Stomach smooth muscle (tissue), 2 donors: ENCODE results near the gene RASD2.

Experiments
- H3K27ac ChIP-seq: one replicate; pipeline ENCODE4 v1.7.0; 2013; ENCODE audit warnings: mild to moderate bottlenecking, low read length, inconsistent platforms
- H3K27me3 ChIP-seq, 2 donors: one replicate each; pipeline ENCODE4 v1.7.0; 2013; ENCODE audit warnings: low read length in 2 of 2; ENCODE audit not compliant: insufficient read depth in 2 of 2, control insufficient read depth in 1 of 2
- H3K36me3 ChIP-seq, 2 donors: one replicate each; pipeline ENCODE4 v1.7.0; 2013; ENCODE audit warnings: low read length in 2 of 2; ENCODE audit not compliant: control insufficient read depth in 2 of 2, insufficient read depth in 2 of 2
- H3K4me1 ChIP-seq: one replicate; pipeline ENCODE4 v1.7.0; 2013; ENCODE audit warnings: low read length; ENCODE audit not compliant: control insufficient read depth, insufficient read depth
- H3K4me3 ChIP-seq, 2 donors: one replicate each; pipeline ENCODE4 v1.7.0; 2013; ENCODE audit warnings: low read length in 2 of 2
- H3K9ac ChIP-seq, 2 donors: one replicate each; pipeline ENCODE4 v1.7.0; 2013; ENCODE audit warnings: low read length in 2 of 2, mild to moderate bottlenecking in 1 of 2
- H3K9me3 ChIP-seq, 2 donors: one replicate each; pipeline ENCODE4 v1.7.0; 2013; ENCODE audit warnings: low read length in 2 of 2; ENCODE audit not compliant: control insufficient read depth in 2 of 2
- donor health status: healthy.
- donor health status: Pancreatic carcinoma.

RASD2 gene

GRCh38 chr22:35542157-35542938, 1.7 kb downstream of the RASD2 start:
- Histone ChIP-seq H3K4me1 (peaks cover 45% of the 10 kb centered on the region), H3K9me3 (no peaks in the 10 kb centered on the region), H3K36me3 (peaks cover 0 to 6% of the 10 kb centered on the region in 2 donors), H3K4me3 (peak overlapping the region; percentile 82 to 85), H3K27ac (no peak overlapping the region), H3K9ac (peak overlapping the region; percentile 36 to 68), H3K27me3 (no peaks in the 10 kb centered on the region)

DNA sequence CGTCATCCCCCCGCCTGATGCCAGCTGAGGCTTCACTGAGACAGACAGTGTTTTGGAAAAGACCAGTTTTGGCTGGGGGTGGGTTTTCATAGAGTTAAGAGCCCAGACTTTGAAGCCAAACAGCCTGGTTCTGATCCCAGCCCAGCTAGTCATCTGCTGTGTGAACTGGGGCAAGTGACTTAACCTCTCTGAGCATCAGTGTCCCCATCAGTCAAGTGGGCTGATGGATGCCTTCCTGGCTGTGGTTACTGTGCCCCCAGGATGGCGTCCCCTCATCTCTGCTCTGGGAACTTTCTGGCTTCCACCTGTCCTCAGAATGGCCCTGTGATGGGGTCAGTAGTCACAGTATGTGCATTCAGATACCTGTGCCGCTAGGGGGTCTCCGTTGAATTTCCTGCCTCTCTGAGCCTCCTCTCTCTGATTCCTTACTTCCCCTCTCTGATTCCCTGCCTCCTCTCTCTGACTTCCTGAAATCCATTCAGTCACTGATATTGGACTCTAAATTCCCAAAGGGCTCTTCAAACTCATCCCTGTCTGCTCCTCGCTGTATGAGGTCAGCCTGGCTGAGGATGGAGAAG, 2.4 kb downstream of the RASD2 start:
- Histone ChIP-seq H3K4me1 (peaks cover 45% of the 10 kb centered on the region), H3K27me3 (no peaks in the 10 kb centered on the region), H3K27ac (no peak overlapping the region), H3K9ac (peak overlapping the region in 1 of 2 donors; percentile 29), H3K9me3 (no peaks in the 10 kb centered on the region), H3K36me3 (peaks cover 0 to 8% of the 10 kb centered on the region in 2 donors), H3K4me3 (peak overlapping the region; percentile 43 to 85)

DNA sequence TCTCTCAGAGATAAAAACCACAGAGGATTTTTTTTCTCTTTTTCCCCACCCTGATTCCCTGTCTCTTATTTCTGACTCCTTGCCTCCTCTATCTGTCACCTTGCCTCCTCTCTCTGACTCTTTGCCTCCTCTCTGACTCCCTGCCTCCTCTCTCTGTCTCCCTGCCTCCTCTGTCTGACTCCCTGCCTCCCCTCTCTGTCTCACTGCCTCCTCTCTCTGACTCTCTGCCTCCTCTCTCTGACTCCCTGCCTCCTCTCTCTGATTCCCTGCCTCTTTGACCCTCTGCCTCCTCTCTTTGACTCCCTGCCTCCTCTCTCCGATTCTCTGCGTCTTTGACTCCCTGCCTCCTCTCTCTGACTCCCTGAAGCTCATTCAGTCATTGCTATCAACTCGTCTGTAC, 3.1 kb downstream of the RASD2 start:
- Histone ChIP-seq H3K27ac (no peak overlapping the region), H3K9me3 (no peaks in the 10 kb centered on the region), H3K4me3 (no peak overlapping the region), H3K27me3 (no peaks in the 10 kb centered on the region), H3K4me1 (peaks cover 45% of the 10 kb centered on the region), H3K36me3 (peaks cover 0 to 9% of the 10 kb centered on the region in 2 donors), H3K9ac (no peak overlapping the region)

- Histone ChIP-seq H3K9ac (no peak overlapping the region), H3K36me3 (peaks cover 0 to 9% of the 10 kb centered on the region in 2 donors), H3K27ac (no peak overlapping the region), H3K4me1 (peaks cover 45% of the 10 kb centered on the region), H3K4me3 (no peak overlapping the region), H3K27me3 (no peaks in the 10 kb centered on the region), H3K9me3 (no peaks in the 10 kb centered on the region)
Observed at GRCh38 chr22:35544189-35544588, 3.6 kb downstream of the RASD2 start.

DNA sequence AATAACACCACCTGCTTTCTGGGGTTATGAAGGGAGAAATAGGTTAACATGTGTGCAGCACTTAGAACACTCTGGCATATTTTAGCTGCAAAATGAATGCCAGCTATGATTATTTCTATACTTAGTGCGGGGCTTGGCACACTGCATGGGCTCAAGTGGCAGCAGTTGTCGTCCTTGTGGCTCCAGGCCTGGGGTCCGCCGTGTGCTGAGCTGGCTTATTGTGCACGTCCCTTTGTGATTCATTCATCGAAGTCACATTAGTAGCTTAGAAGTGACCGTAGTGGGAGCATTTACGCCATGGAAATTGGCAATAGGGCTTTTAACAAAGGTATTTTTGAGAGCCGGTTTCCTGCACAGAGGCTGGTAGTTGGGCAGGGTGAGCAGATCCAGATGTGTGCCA, 4.2 kb downstream of the RASD2 start:
- Histone ChIP-seq H3K9ac (no peak overlapping the region), H3K27me3 (no peaks in the 10 kb centered on the region), H3K9me3 (no peaks in the 10 kb centered on the region), H3K4me3 (no peak overlapping the region), H3K27ac (no peak overlapping the region), H3K36me3 (peaks cover 0 to 9% of the 10 kb centered on the region in 2 donors), H3K4me1 (peaks cover 42% of the 10 kb centered on the region)

DNA sequence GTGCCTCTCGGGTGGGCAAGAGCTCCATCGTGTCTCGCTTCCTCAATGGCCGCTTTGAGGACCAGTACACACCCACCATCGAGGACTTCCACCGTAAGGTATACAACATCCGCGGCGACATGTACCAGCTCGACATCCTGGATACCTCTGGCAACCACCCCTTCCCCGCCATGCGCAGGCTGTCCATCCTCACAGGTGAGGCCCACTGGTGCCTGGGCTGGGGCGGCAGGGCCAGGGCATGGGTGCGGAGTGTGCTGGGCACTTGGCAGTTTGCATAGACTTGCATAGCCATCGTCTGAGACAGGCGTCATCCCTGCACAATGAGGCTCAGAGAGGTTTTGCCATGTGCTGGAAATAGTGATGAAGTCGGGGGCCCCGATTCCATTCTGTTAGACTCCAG, 6.3 kb downstream of the RASD2 start:
- no peak overlapping the region for H3K9ac ChIP-seq
- no peak overlapping the region for H3K27ac ChIP-seq
- H3K9me3 ChIP-seq = no peaks in the 10 kb centered on the region
- no peaks in the 10 kb centered on the region for H3K27me3 ChIP-seq
- H3K4me1 ChIP-seq = peaks cover 29% of the 10 kb centered on the region
- peaks cover 0 to 17% of the 10 kb centered on the region in 2 donors for H3K36me3 ChIP-seq
- H3K4me3 ChIP-seq = no peak overlapping the region

GRCh38 chr22:35547987-35548721, 7.5 kb downstream of the RASD2 start:
- Histone ChIP-seq H3K9me3 (no peaks in the 10 kb centered on the region), H3K27ac (no peak overlapping the region), H3K4me1 (peaks cover 16% of the 10 kb centered on the region), H3K9ac (no peak overlapping the region), H3K4me3 (no peak overlapping the region), H3K27me3 (no peaks in the 10 kb centered on the region), H3K36me3 (peaks cover 0 to 19% of the 10 kb centered on the region in 2 donors)

DNA sequence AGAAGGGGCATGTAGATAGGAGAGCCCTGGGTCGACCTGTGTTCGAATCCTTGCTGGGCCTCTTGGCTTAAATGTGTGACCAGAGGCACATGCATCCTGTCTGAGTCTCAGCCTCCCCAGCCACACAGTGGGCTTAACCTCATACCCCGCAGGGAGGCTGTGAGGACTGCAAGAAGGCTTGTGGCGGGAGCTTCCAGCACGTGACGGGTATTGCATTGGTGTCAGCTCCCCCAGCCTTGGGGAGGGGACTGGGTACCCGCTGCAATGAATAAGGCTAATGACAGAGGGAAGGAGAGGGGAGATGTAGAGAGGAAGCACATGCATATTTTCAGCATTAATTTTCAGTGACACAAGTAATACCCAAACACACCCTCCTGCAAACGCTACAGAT, 8.1 kb downstream of the RASD2 start:
- peaks cover 16% of the 10 kb centered on the region for H3K4me1 ChIP-seq
- H3K9me3 ChIP-seq = no peaks in the 10 kb centered on the region
- peaks cover 0 to 19% of the 10 kb centered on the region in 2 donors for H3K36me3 ChIP-seq
- H3K9ac ChIP-seq = no peak overlapping the region
- H3K27me3 ChIP-seq = no peaks in the 10 kb centered on the region
- H3K27ac ChIP-seq = no peak overlapping the region
- no peak overlapping the region for H3K4me3 ChIP-seq

GRCh38 chr22:35549328-35549727, 8.7 kb downstream of the RASD2 start:
- Histone ChIP-seq H3K27me3 (no peaks in the 10 kb centered on the region), H3K4me1 (peaks cover 9% of the 10 kb centered on the region), H3K9me3 (no peaks in the 10 kb centered on the region), H3K4me3 (no peak overlapping the region), H3K36me3 (peaks cover 0 to 19% of the 10 kb centered on the region in 2 donors), H3K27ac (no peak overlapping the region), H3K9ac (no peak overlapping the region)

- Histone ChIP-seq H3K9me3 (no peaks in the 10 kb centered on the region), H3K4me1 (peaks cover 8% of the 10 kb centered on the region), H3K4me3 (no peak overlapping the region), H3K36me3 (peaks cover 0 to 16% of the 10 kb centered on the region in 2 donors), H3K9ac (no peak overlapping the region), H3K27ac (no peak overlapping the region), H3K27me3 (no peaks in the 10 kb centered on the region)
Observed at GRCh38 chr22:35551549-35552177, 11.0 kb downstream of the RASD2 start.
